Effector memory CD4-positive, alpha-beta T cell (primary cell): ENCODE measurements around the gene GRB7.
"Not testable (repeated sequence)": the region's sequence is repeated elsewhere in the genome, so short reads cannot be mapped to it uniquely, and the experiment has no call there.

Experiments used
- DNase-seq, 3 donors: peaks; one replicate each; pipeline ENCODE4 v3.0.0-alpha.2; 2020
- H3K27ac ChIP-seq: 2 replicates; pipeline ENCODE4 v1.7.0; 2013; ENCODE audit warnings: mild to moderate bottlenecking, low read length, moderate library complexity; ENCODE audit not compliant: insufficient read depth, poor library complexity, severe bottlenecking
- H3K27me3 ChIP-seq: replicated peaks from 2 replicates; pipeline ENCODE4 v1.7.0; 2013; ENCODE audit warnings: mild to moderate bottlenecking, low read length; ENCODE audit not compliant: insufficient read depth, control insufficient read depth, poor library complexity, severe bottlenecking
- H3K36me3 ChIP-seq: 2 replicates; pipeline ENCODE4 v1.7.0; 2013; ENCODE audit warnings: mild to moderate bottlenecking, low read length, moderate library complexity; ENCODE audit not compliant: control insufficient read depth, insufficient read depth
- H3K4me1 ChIP-seq: 2 replicates; pipeline ENCODE4 v1.7.0; 2013; ENCODE audit warnings: low read length, mild to moderate bottlenecking; ENCODE audit not compliant: control insufficient read depth, insufficient read depth, poor library complexity, severe bottlenecking
- H3K4me3 ChIP-seq: 2 replicates; pipeline ENCODE4 v1.7.0; 2013; ENCODE audit warnings: low read length, low read depth, mild to moderate bottlenecking; ENCODE audit not compliant: insufficient read depth, poor library complexity, severe bottlenecking
- H3K9me3 ChIP-seq: 2 replicates; pipeline ENCODE4 v1.7.0; 2013; ENCODE audit warnings: mild to moderate bottlenecking, low read length, moderate library complexity; ENCODE audit not compliant: control insufficient read depth
- total RNA-seq, 3 donors: gene quantifications; one replicate each; lab custom pipeline; 2026; lab: John Stamatoyannopoulos, UW

Gene GRB7
- 0 to 0.19 (median 0.17) reads per million in 3 donors for total RNA-seq

DNA sequence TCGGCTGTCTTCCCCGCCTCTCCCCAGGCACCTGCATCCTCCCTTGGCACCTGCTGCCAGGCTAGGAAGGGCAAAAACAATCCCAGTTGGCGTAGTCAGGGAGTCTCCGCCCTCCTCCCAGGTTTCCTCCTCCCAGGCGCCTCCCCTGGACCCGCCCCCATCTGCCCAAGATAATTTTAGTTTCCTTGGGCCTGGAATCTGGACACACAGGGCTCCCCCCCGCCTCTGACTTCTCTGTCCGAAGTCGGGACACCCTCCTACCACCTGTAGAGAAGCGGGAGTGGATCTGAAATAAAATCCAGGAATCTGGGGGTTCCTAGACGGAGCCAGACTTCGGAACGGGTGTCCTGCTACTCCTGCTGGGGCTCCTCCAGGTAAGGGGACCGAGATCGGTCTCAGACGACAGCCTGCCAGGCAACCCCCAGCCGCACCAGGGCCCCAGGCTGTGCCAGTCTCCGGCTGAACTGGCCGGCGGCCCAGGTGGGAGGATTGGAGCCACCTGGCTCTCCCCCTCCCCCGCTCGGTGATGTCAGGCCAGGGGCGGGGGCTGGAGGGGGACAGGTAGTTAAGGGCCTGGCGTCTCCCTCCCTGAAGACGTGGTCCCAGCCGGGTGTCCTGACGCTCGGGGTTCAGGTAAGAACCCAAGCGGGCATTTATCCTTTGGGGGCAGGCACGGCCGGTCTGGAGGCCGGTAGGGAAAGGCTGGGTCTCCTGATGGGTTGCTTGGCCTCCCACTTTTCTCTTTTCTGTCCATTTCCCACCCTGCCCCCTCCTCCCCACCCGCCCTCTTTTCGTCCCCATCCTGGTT lies at the start of gene GRB7:
TSS of gene GRB7 (plus strand) at position 179 of the 808 bp plus-strand sequence. CDS start 4,364 bp downstream, outside the sequence.
- no peak within 1 kb of the TSS for H3K4me3 ChIP-seq
- no peak for DNase-seq
- H3K9me3 ChIP-seq = no peaks in the 10 kb centered on the region
- H3K36me3 ChIP-seq = no peaks in the 10 kb centered on the region
- H3K27ac ChIP-seq = no peak within 1 kb of the TSS
- H3K27me3 ChIP-seq = peaks cover 9% of the 10 kb centered on the region
- H3K4me1 ChIP-seq = peaks cover 15% of the 10 kb centered on the region

DNA sequence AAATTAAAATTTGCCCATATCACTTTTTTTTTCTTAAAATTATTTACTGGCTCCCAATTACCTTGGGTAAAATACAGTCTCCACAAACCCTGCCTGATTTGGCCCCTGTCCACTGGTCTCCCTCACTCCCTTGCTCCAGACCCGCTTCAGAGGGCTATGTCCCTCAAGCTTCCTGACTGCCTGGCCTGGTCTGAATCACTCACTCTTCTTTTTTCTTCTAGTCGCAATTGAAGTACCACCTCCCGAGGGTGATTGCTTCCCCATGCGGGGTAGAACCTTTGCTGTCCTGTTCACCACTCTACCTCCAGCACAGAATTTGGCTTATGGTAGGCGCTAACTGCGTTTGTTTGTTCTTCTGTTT lies 49.3 kb upstream of the GRB7 start:
- H3K4me1 ChIP-seq = peaks cover 7% of the 10 kb centered on the region
- peak overlapping the region; percentile 83 for H3K4me3 ChIP-seq
- peaks cover 7% of the 10 kb centered on the region for H3K36me3 ChIP-seq
- peak overlapping the region; percentile 82 for H3K27ac ChIP-seq
- no peaks in the 10 kb centered on the region for H3K9me3 ChIP-seq
- no peaks in the 10 kb centered on the region for H3K27me3 ChIP-seq
- DNase-seq = no peak

DNA sequence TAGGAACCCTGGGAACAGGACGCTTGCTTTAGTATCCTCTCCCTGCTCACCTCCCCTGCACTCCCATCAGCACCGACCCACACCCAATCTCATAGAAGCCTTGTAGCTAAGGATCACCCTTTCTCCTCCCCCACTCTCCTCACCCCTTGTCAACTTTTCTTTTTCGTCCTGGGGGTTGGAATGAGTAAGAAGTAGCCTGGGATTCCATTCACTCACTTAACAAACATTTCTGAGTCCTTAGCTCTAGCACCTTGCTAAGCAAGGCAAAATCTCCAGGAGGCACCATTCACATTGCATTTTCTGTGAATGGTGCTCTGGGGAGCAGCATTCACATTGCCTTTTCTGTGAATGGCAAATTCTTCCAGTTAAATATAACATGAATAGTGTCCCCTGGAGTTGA lies 48.8 kb upstream of the GRB7 start:
- no peaks in the 10 kb centered on the region for H3K9me3 ChIP-seq
- no peaks in the 10 kb centered on the region for H3K27me3 ChIP-seq
- H3K27ac ChIP-seq = no peak overlapping the region
- H3K4me1 ChIP-seq = peaks cover 7% of the 10 kb centered on the region
- DNase-seq = no peak
- H3K36me3 ChIP-seq = peaks cover 7% of the 10 kb centered on the region
- H3K4me3 ChIP-seq = no peak overlapping the region

DNA sequence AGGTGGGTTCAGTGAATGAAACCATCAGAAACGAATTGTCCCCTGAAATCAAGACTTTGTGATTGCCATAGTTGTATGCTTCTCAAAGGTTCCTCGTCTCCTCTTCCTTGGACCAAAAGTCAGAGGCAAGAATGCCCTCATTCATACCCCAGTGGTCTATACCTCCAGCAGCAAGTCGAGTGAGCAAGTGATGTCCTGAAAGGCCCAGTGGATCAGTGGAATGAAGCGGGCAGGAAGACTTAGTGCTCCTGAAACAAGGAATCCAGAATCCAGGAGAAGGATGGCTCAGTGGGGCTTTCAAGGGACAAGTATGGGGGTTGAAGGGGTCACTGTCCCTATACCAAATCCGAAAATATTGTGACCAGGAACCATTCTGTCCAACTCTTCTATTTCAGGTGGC lies 43.1 kb upstream of the GRB7 start:
- H3K27me3 ChIP-seq = peaks cover 4% of the 10 kb centered on the region
- no peaks in the 10 kb centered on the region for H3K4me1 ChIP-seq
- H3K36me3 ChIP-seq = no peaks in the 10 kb centered on the region
- no peak for DNase-seq
- no peak overlapping the region for H3K4me3 ChIP-seq
- H3K27ac ChIP-seq = no peak overlapping the region
- H3K9me3 ChIP-seq = no peaks in the 10 kb centered on the region

DNA sequence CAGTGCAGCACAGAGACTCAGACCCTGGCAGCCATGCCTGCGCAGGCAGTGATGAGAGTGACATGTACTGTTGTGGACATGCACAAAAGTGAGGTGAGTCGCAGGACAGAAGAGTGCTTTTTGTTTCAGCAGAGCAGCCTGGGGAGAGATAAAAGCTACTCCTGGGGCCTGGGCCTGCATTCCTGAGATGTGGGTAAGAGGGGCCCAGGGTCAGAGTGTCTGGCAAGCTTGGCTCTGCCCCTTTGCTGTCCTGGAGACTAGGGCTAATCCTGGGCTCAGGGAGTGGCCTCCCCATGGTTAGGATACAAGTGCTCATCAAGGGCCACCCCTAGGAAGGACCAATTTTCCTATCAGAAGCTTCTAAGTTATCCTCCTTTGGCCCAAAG lies 42.7 kb upstream of the GRB7 start:
- Histone ChIP-seq H3K27ac (no peak overlapping the region), H3K9me3 (no peaks in the 10 kb centered on the region), H3K36me3 (no peaks in the 10 kb centered on the region), H3K4me3 (no peak overlapping the region), H3K27me3 (peaks cover 9% of the 10 kb centered on the region), H3K4me1 (peaks cover 3% of the 10 kb centered on the region)
- no peak for DNase-seq

DNA sequence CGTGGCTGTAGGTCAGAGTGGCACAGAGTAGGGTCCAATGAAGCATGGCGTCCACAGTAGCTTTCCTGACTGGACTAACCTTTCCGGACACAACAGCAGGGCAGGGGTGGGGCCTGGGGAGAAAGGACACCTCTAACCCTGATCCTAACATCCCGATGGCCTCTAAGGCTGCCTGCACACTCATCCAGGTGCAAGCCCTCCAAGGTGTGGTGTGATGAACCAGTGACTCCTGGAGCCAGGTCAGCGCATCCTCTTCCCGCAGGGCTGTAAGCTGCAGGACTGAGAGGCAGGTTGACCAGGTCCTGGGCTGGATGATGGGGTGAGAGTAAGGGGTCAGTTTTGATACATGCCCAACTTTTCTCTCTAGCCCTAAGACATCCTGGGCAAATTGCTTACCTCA lies 41.0 kb upstream of the GRB7 start:
- H3K36me3 ChIP-seq = no peaks in the 10 kb centered on the region
- no peak for DNase-seq
- peaks cover 4% of the 10 kb centered on the region for H3K4me1 ChIP-seq
- peaks cover 25% of the 10 kb centered on the region for H3K27me3 ChIP-seq
- H3K4me3 ChIP-seq = no peak overlapping the region
- H3K27ac ChIP-seq = no peak overlapping the region
- H3K9me3 ChIP-seq = no peaks in the 10 kb centered on the region

DNA sequence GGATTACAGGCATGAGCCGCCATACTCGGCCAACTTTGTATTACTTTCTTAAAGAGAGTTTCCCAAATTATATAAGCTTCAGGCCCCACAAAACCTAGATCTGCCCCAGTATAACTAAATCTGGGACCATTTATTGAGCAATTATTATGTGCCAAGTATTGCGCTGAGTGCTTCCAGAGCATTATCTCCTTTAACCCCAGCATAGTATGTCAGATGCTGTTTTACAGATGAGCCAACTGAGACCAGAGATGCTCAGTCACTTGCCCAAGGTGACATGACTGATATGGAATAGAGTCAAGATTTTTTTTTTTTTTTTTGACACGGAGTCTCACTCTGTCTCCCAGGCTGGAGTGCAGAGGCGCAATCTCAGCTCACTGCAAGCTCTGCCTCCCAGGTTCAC lies 39.8 kb upstream of the GRB7 start:
- DNase-seq = no peak
- Histone ChIP-seq H3K27ac (no peak overlapping the region), H3K4me1 (peaks cover 4% of the 10 kb centered on the region), H3K36me3 (no peaks in the 10 kb centered on the region), H3K27me3 (peaks cover 27% of the 10 kb centered on the region), H3K9me3 (no peaks in the 10 kb centered on the region), H3K4me3 (no peak overlapping the region)

DNA sequence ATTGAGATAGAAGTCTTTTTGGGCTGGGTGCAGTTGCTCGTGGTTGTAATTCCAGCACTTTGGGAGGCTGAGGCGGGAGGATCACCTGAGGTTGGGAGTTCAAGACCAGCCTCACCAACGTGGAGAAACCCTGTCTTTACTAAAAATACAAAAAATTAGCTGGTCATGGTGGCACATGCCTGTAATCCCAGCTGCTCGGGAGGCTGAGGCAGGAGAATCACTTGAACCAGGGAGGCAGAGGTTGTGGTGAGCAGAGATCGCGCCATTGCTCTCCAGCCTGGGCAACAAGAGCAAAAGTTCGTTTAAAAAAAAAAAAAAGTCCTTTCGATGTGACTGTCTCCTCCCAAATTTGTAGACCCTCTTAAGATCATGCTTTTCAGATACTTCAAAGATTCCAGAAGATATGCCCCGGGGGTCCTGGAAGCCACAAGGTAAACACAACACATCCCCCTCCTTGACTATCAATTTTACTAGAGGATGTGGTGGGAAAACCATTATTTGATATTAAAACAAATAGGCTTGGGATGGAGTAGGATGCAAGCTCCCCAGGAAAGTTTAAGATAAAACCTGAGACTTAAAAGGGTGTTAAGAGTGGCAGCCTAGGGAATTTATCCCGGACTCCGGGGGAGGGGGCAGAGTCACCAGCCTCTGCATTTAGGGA lies 38.5 kb upstream of the GRB7 start:
- H3K36me3 ChIP-seq, H3K9me3 ChIP-seq, H3K4me3 ChIP-seq, H3K4me1 ChIP-seq, H3K27ac ChIP-seq, DNase-seq: not testable (repeated sequence)
- peaks cover 27% of the 10 kb centered on the region for H3K27me3 ChIP-seq

DNA sequence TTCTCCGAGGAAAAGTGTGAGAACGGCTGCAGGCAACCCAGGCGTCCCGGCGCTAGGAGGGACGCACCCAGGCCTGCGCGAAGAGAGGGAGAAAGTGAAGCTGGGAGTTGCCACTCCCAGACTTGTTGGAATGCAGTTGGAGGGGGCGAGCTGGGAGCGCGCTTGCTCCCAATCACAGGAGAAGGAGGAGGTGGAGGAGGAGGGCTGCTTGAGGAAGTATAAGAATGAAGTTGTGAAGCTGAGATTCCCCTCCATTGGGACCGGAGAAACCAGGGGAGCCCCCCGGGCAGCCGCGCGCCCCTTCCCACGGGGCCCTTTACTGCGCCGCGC lies 38.0 kb upstream of the GRB7 start, which contains the start of gene ERBB2:
TSS of gene ERBB2 (plus strand) at position 247 of the 330 bp plus-strand sequence. CDS start 175 bp downstream, outside the sequence.
- no peaks in the 10 kb centered on the region for H3K9me3 ChIP-seq
- H3K4me3 ChIP-seq = no peak within 1 kb of the TSS
- no peak for DNase-seq
- no peak within 1 kb of the TSS for H3K27ac ChIP-seq
- peaks cover 4% of the 10 kb centered on the region for H3K4me1 ChIP-seq
- H3K27me3 ChIP-seq = peaks cover 27% of the 10 kb centered on the region
- H3K36me3 ChIP-seq = no peaks in the 10 kb centered on the region
